GM23338 (cell line): ENCODE results near the gene SHLD2. TPM values are rescaled to one million over a fixed set of nuclear protein-coding genes. Genes with fewer than 3 reads are reported as not detected.

Experiments
- ATAC-seq: fragments of 200-7000 bp; cut with Tn5 transposase; 3 replicates; pipeline ENCODE4 v1.9.1; 2020
- DNase-seq: peaks from one replicate; pipeline ENCODE4 v3.0.0-alpha.2; 2015; ENCODE audit warnings: low spot score
- H2AFZ ChIP-seq: fragments of 200-600 bp; sonication (generic); 2 replicates; pipeline ENCODE4 v1.8.0; 2016; ENCODE audit warnings: antibody characterized with exemption, mild to moderate bottlenecking, moderate library complexity
- H3F3A ChIP-seq: fragments of 200-600 bp; sonication (generic); replicated peaks from 2 replicates; pipeline ENCODE4 v1.8.0; 2017; ENCODE audit warnings: antibody characterized with exemption, mixed run types, low read depth
- H3K27ac ChIP-seq: fragments of 200-600 bp; sonication (generic); 2 replicates; pipeline ENCODE4 v1.6.1; 2016; ENCODE audit warnings: low read depth
- H3K27me3 ChIP-seq: fragments of 200-600 bp; sonication (generic); 2 replicates; pipeline ENCODE4 v1.8.0; 2016; ENCODE audit warnings: mild to moderate bottlenecking, mixed run types, moderate library complexity; ENCODE audit not compliant: insufficient read depth
- H3K36me3 ChIP-seq: fragments of 200-600 bp; sonication (generic); 2 replicates; pipeline ENCODE4 v1.8.0; 2016; ENCODE audit warnings: mild to moderate bottlenecking; ENCODE audit not compliant: insufficient read depth
- H3K4me1 ChIP-seq: fragments of 200-600 bp; sonication (generic); 2 replicates; pipeline ENCODE4 v1.8.0; 2016; ENCODE audit warnings: mild to moderate bottlenecking, moderate library complexity; ENCODE audit not compliant: insufficient read depth
- H3K4me2 ChIP-seq: fragments of 200-600 bp; sonication (generic); 2 replicates; pipeline ENCODE4 v1.7.1; 2017; ENCODE audit warnings: mixed run types
- H3K4me3 ChIP-seq: fragments of 200-600 bp; sonication (generic); 2 replicates; pipeline ENCODE4 v1.6.1; 2016; ENCODE audit warnings: mixed run types
- H3K79me2 ChIP-seq: fragments of 200-600 bp; sonication (generic); replicated peaks from 2 replicates; pipeline ENCODE4 v1.8.0; 2017; ENCODE audit warnings: mild to moderate bottlenecking; ENCODE audit not compliant: insufficient read depth
- H3K9me2 ChIP-seq: fragments of 200-600 bp; sonication (generic); 2 replicates; pipeline ENCODE4 v1.8.0; 2017; ENCODE audit not compliant: insufficient read depth
- H4K20me1 ChIP-seq: fragments of 200-600 bp; sonication (generic); replicated peaks from 2 replicates; pipeline ENCODE4 v1.8.0; 2017; ENCODE audit warnings: mild to moderate bottlenecking; ENCODE audit not compliant: insufficient read depth
- H3K27ac Mint-ChIP-seq: 2 replicates; pipeline ENCODE4 v1.8.0; 2020; ENCODE audit warnings: inconsistent platforms, mild to moderate bottlenecking, moderate library complexity, mixed read lengths
- H3K27me3 Mint-ChIP-seq: 3 replicates; pipeline ENCODE4 v1.8.0; 2022; ENCODE audit warnings: low read depth, mild to moderate bottlenecking, moderate library complexity, mixed read lengths, inconsistent platforms; ENCODE audit not compliant: insufficient read depth, poor library complexity
- H3K36me3 Mint-ChIP-seq: 3 replicates; pipeline ENCODE4 v1.8.0; 2021; ENCODE audit warnings: low read depth, mild to moderate bottlenecking, inconsistent platforms, moderate library complexity, mixed read lengths
- H3K4me1 Mint-ChIP-seq: 3 replicates; pipeline ENCODE4 v1.8.0; 2020; ENCODE audit warnings: mild to moderate bottlenecking, inconsistent platforms, mixed read lengths
- H3K4me3 Mint-ChIP-seq: 3 replicates; pipeline ENCODE4 v1.8.0; 2021; ENCODE audit warnings: moderate library complexity, mild to moderate bottlenecking, inconsistent platforms, mixed read lengths
- H3K9me3 Mint-ChIP-seq: 3 replicates; pipeline ENCODE4 v1.8.0; 2020; ENCODE audit warnings: moderate library complexity, mild to moderate bottlenecking, inconsistent platforms, mixed read lengths
- CREB1 ChIP-seq: fragments of 250-450 bp; sonication (Bioruptor Pico); IDR thresholded peaks from 2 replicates; pipeline ENCODE4 v1.5.0; 2020; ENCODE audit warnings: low read depth, mild to moderate bottlenecking, moderate library complexity
- CTCF ChIP-seq, 2 experiments: fragments of 200-600 bp in 1 of 2; sonication (generic) in 1 of 2; conservative IDR thresholded peaks; 2 replicates each; pipeline versions ENCODE4 v1.5.1 to v1.6.1; 2016 to 2017; ENCODE audit warnings: antibody characterized with exemption in 2 of 2, low read depth in 2 of 2, mild to moderate bottlenecking in 2 of 2, moderate library complexity in 1 of 2
- EZH2phosphoT487 ChIP-seq: fragments of 200-600 bp; sonication (generic); IDR thresholded peaks from one replicate; pipeline ENCODE4 v1.8.1; 2018; ENCODE audit warnings: antibody characterized with exemption; ENCODE audit not compliant: unreplicated experiment
- ZNF114 ChIP-seq: fragments of 250-450 bp; sonication (Bioruptor Pico); IDR thresholded peaks from 2 replicates; pipeline ENCODE4 v1.5.0; 2020; ENCODE audit warnings: mild to moderate bottlenecking, moderate library complexity
- ZNF331 ChIP-seq: fragments of 250-450 bp; sonication (Bioruptor Pico); IDR thresholded peaks from 2 replicates; pipeline ENCODE4 v1.5.0; 2020; ENCODE audit warnings: low read depth, mild to moderate bottlenecking, moderate library complexity
- ZNF462 ChIP-seq: fragments of 250-450 bp; sonication (Bioruptor Pico); IDR thresholded peaks from 2 replicates; pipeline ENCODE4 v1.5.0; 2020; ENCODE audit warnings: mild to moderate bottlenecking, moderate library complexity
- polyA plus RNA-seq: library from polyadenylated mRNA; unstranded; fragments of >200 nt; fragmentation: Nextera tagmentation; extraction: Ambion mirVana; gene quantifications from 2 replicates; pipeline ENCODE4 v1.2.1, GENCODE V29; 2016
- total RNA-seq: library from RNA; depleted of rRNA; stranded (reverse); fragments of >200 nt; shearing (Covaris generic); gene quantifications from 2 replicates; pipeline ENCODE4 v1.2.3, GENCODE V29; 2014

Gene SHLD2
- total and polyA plus RNA-seq, 2 experiments from 2014 or later: 13.9 to 34.2 TPM

GRCh38 chr10:87093632-87094372, 1.2 kb upstream of the SHLD2 start:
- H3K4me1 ChIP-seq: peaks cover 19% of the 10 kb centered on the region
- ATAC-seq (peak; percentile 40), DNase-seq (peak; percentile 56)
- Mint-ChIP-seq H3K4me3 (peak overlapping the region; percentile 88), H3K4me1 (peaks cover 26% of the 10 kb centered on the region), H3K9me3 (peaks cover 3% of the 10 kb centered on the region; the same call in 1 of the 3 replicates), H3K36me3 (peaks cover 9% of the 10 kb centered on the region; the same call in 2 of the 3 replicates), H3K27me3 (peaks cover 10% of the 10 kb centered on the region), H3K27ac (peak overlapping the region; percentile 87; the same call in 1 of the 2 replicates)
- H3K79me2 ChIP-seq: peaks cover 74% of the 10 kb centered on the region
- H3K27me3 ChIP-seq: no peaks in the 10 kb centered on the region
- peak overlapping the region; percentile 87 for H3K4me2 ChIP-seq
- no peak overlapping the region for H2AFZ ChIP-seq
- H3K27ac ChIP-seq: peak overlapping the region; percentile 72
- no peaks in the 10 kb centered on the region for H4K20me1 ChIP-seq
- TF ChIP-seq CTCF (conservative IDR thresholded peaks at IDR 0.05; ENCODE audit: low read depth in 2 of 2) (no peak), CREB1 (no peak; the same call in 1 of the 2 replicates)
- no peaks in the 10 kb centered on the region for H3K9me2 ChIP-seq
- H3F3A ChIP-seq: no peaks in the 10 kb centered on the region
- H3K4me3 ChIP-seq: peak overlapping the region; percentile 56
- no peaks in the 10 kb centered on the region for H3K36me3 ChIP-seq

GRCh38 chr10:87095236-87095945, 385 bp downstream of the SHLD2 start:
- peak; percentile 69 for DNase-seq
- H3K27ac Mint-ChIP-seq: 0 out of 2 replicates have a peak overlapping the region, but pooled peaks have one; percentile 52
- Histone ChIP-seq H3F3A (no peaks in the 10 kb centered on the region), H3K4me2 (peak overlapping the region; percentile 75), H3K4me1 (peaks cover 18% of the 10 kb centered on the region), H4K20me1 (no peaks in the 10 kb centered on the region), H3K27ac (no peak overlapping the region), H3K36me3 (no peaks in the 10 kb centered on the region), H3K4me3 (peak overlapping the region; percentile 61), H3K9me2 (no peaks in the 10 kb centered on the region), H3K27me3 (no peaks in the 10 kb centered on the region), H2AFZ (peak overlapping the region; percentile 76; the same call in 1 of the 2 replicates), H3K79me2 (peaks cover 61% of the 10 kb centered on the region)
- H3K9me3 Mint-ChIP-seq: peaks cover 3% of the 10 kb centered on the region; the same call in 1 of the 3 replicates
- peak; percentile 59 for ATAC-seq
- TF ChIP-seq ZNF114 (no peak), CREB1 (0 out of 2 replicates have a peak, but pooled peaks have one; percentile 15)
- peaks cover 25% of the 10 kb centered on the region for H3K4me1 Mint-ChIP-seq
- peaks cover 10% of the 10 kb centered on the region for H3K27me3 Mint-ChIP-seq
- peak overlapping the region; percentile 81 for H3K4me3 Mint-ChIP-seq
- H3K36me3 Mint-ChIP-seq: peaks cover 14% of the 10 kb centered on the region

GRCh38 chr10:87101996-87102395, 7.0 kb downstream of the SHLD2 start:
- no peaks in the 10 kb centered on the region for H3F3A ChIP-seq
- H3K9me2 ChIP-seq: no peaks in the 10 kb centered on the region
- Mint-ChIP-seq H3K9me3 (no peaks in the 10 kb centered on the region), H3K27ac (no peak overlapping the region), H3K4me1 (no peaks in the 10 kb centered on the region), H3K27me3 (peaks cover 4% of the 10 kb centered on the region), H3K4me3 (no peak overlapping the region), H3K36me3 (peaks cover 26% of the 10 kb centered on the region; the same call in 2 of the 3 replicates)
- no peak overlapping the region for H3K4me2 ChIP-seq
- no peaks in the 10 kb centered on the region for H3K4me1 ChIP-seq
- H3K27me3 ChIP-seq: no peaks in the 10 kb centered on the region
- H2AFZ ChIP-seq: no peak overlapping the region
- no peak overlapping the region for H3K4me3 ChIP-seq
- peaks cover 3% of the 10 kb centered on the region; the same call in 1 of the 2 replicates for H3K36me3 ChIP-seq
- H4K20me1 ChIP-seq: no peaks in the 10 kb centered on the region; the same call in none of the 2 replicates
- peaks cover 31% of the 10 kb centered on the region for H3K79me2 ChIP-seq
- no peak for DNase-seq
- ATAC-seq: no peak
- no peak overlapping the region for H3K27ac ChIP-seq
- TF ChIP-seq ZNF331 (CRISPR knock-in tag): no peak
- TF ChIP-seq ZNF462 (CRISPR knock-in tag): no peak
- TF ChIP-seq EZH2phosphoT487: no peak
